OCI-LY7 (cell line): ENCODE results near the gene ABR.

Experiments
- EZH2phosphoT487 ChIP-seq: fragments of 200-600 bp; sonication (generic); IDR thresholded peaks from 2 replicates; pipeline ENCODE4 v1.6.1; 2018; ENCODE audit warnings: low read depth, borderline replicate concordance, mild to moderate bottlenecking, mixed run types, antibody characterized with exemption, low read length, moderate library complexity, mixed read lengths
- TF ChIP-seq, protein P1 (sequence below): fragments of 200-600 bp; sonication (generic); conservative IDR thresholded peaks from 2 replicates; pipeline ENCODE4 v1.5.1; 2014; ENCODE audit warnings: mild to moderate bottlenecking, antibody characterized with exemption, low read length, moderate library complexity, mixed read lengths

DNA sequence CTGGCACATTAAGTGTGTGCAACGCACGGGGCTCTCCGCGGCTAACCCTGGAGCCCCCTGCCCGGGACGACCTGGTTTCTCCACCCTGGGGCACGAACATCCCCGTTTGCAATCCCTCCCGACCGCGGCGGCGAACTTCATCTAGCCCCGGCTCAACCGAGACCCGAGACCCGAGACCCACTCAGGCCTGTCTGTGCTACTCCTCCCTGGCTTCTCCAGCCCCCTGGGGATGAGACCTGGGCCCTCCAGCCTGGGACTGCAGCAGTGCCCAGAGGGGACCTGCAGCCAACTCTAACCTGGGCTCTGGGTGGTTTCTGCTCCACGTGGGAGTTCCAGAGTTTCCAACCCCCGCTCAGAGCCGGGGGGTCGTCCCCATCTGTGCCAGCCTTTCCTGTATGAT lies 109.4 kb downstream of the ABR start:
- TF ChIP-seq, protein P1, sequence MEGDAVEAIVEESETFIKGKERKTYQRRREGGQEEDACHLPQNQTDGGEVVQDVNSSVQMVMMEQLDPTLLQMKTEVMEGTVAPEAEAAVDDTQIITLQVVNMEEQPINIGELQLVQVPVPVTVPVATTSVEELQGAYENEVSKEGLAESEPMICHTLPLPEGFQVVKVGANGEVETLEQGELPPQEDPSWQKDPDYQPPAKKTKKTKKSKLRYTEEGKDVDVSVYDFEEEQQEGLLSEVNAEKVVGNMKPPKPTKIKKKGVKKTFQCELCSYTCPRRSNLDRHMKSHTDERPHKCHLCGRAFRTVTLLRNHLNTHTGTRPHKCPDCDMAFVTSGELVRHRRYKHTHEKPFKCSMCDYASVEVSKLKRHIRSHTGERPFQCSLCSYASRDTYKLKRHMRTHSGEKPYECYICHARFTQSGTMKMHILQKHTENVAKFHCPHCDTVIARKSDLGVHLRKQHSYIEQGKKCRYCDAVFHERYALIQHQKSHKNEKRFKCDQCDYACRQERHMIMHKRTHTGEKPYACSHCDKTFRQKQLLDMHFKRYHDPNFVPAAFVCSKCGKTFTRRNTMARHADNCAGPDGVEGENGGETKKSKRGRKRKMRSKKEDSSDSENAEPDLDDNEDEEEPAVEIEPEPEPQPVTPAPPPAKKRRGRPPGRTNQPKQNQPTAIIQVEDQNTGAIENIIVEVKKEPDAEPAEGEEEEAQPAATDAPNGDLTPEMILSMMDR = no peak
- TF ChIP-seq EZH2phosphoT487 = no peak
